H1 (cell line): Measurements from ENCODE around the gene SPARCL1. TPM values are rescaled to one million over a fixed set of nuclear protein-coding genes. Genes with fewer than 3 reads are reported as not detected.

Source experiments
- CTCF ChIA-PET: fragments of 300-600 bp; sonication (Branson Sonifier 250); formaldehyde crosslinking; loops from one replicate; lab custom pipeline; 2021; ENCODE audit not compliant: partially characterized antibody; lab: Charles Lee
- POLR2A ChIA-PET: fragments of 300-600 bp; sonication (Branson Sonifier 250); formaldehyde crosslinking; loops from one replicate; lab custom pipeline; 2021; ENCODE audit warnings: inconsistent platforms; ENCODE audit not compliant: partially characterized antibody; lab: Charles Lee
- DNase-seq, 2 experiments: peaks; one replicate each; pipeline versions ENCODE4 v3.0.0 to v3.0.0-alpha.2; 2010 to 2022; ENCODE audit warnings: low spot score in 2 of 2, low read depth in 1 of 2, mixed read lengths in 1 of 2
- FAIRE-seq: peaks from 2 replicates; lab custom pipeline; 2011; peaks lifted over from hg19 to GRCh38; lab: Jason Lieb, UNC
- H2AFZ ChIP-seq: 2 replicates; pipeline ENCODE4 v1.8.1; 2012; ENCODE audit warnings: low read length, inconsistent platforms
- H2AK5ac ChIP-seq: 2 replicates; pipeline ENCODE4 v1.6.1; 2013; ENCODE audit warnings: low read depth, low read length
- H2BK120ac ChIP-seq: replicated peaks from 2 replicates; pipeline ENCODE3; 2013; ENCODE audit warnings: low read depth, low read length, inconsistent platforms
- H2BK12ac ChIP-seq: 2 replicates; pipeline ENCODE4 v1.6.1; 2013; ENCODE audit warnings: low read depth, low read length
- H2BK15ac ChIP-seq: 2 replicates; pipeline ENCODE4 v1.6.1; 2013; ENCODE audit warnings: low read length
- H2BK20ac ChIP-seq: 2 replicates; pipeline ENCODE4 v1.6.1; 2013; ENCODE audit warnings: low read length
- H2BK5ac ChIP-seq: 2 replicates; pipeline ENCODE4 v1.6.1; 2013; ENCODE audit warnings: low read depth, low read length
- H3K14ac ChIP-seq: 2 replicates; pipeline ENCODE4 v1.6.1; 2013; ENCODE audit warnings: inconsistent platforms; ENCODE audit not compliant: insufficient read length
- H3K18ac ChIP-seq: 2 replicates; pipeline ENCODE4 v1.6.1; 2013; ENCODE audit warnings: low read length; ENCODE audit errors: extremely low read depth
- H3K23ac ChIP-seq: 2 replicates; pipeline ENCODE4 v1.6.1; 2013; ENCODE audit warnings: inconsistent platforms; ENCODE audit not compliant: insufficient read length
- H3K23me2 ChIP-seq: 2 replicates; pipeline ENCODE4 v1.6.1; 2013; ENCODE audit warnings: low read depth, low read length
- H3K27ac ChIP-seq: 2 replicates; pipeline ENCODE4 v1.6.1; 2011; ENCODE audit warnings: low read depth, low read length, inconsistent platforms
- H3K27me3 ChIP-seq, 4 experiments: replicated peaks in 1 of 4; 1 replicate in 1 of 4; 2 replicates in 3 of 4; pipeline versions ENCODE4 v1.6.1 to v1.8.1; 2011 to 2013; ENCODE audit warnings: low read length in 3 of 4, mild to moderate bottlenecking in 3 of 4, inconsistent platforms in 2 of 4, mixed read lengths in 2 of 4, moderate library complexity in 1 of 4; ENCODE audit not compliant: control insufficient read depth in 3 of 4, insufficient read depth in 3 of 4; ENCODE audit errors: extremely low read depth in 1 of 4
- H3K36me3 ChIP-seq, 4 experiments: 2 replicates each; pipeline versions ENCODE4 v1.6.1 to v1.8.1; 2011 to 2013; ENCODE audit warnings: mild to moderate bottlenecking in 4 of 4, low read length in 3 of 4, moderate library complexity in 2 of 4, control low read depth in 1 of 4, inconsistent platforms in 1 of 4; ENCODE audit not compliant: insufficient read depth in 4 of 4, control insufficient read depth in 2 of 4
- H3K4ac ChIP-seq: replicated peaks from 2 replicates; pipeline ENCODE3; 2013; ENCODE audit warnings: low read length, low read depth, mixed read lengths, inconsistent platforms; ENCODE audit not compliant: insufficient read length
- H3K4me1 ChIP-seq, 4 experiments: replicated peaks in 1 of 4; 1 replicate in 1 of 4; 2 replicates in 3 of 4; pipeline versions ENCODE4 v1.6.1 to v1.8.1; 2011 to 2013; ENCODE audit warnings: low read length in 3 of 4, inconsistent platforms in 2 of 4, mixed read lengths in 1 of 4; ENCODE audit not compliant: insufficient read depth in 4 of 4, control insufficient read depth in 3 of 4
- H3K4me2 ChIP-seq, 2 experiments: 2 replicates each; pipeline versions ENCODE4 v1.6.1 to v1.8.1; 2011 to 2013; ENCODE audit warnings: low read depth in 2 of 2, low read length in 2 of 2, control low read depth in 1 of 2, inconsistent platforms in 1 of 2, mild to moderate bottlenecking in 1 of 2; ENCODE audit not compliant: insufficient read depth in 1 of 2
- H3K4me3 ChIP-seq, 4 experiments: fragments of 200-600, 300-600 bp in 1 of 4; sonication (generic), shearing (Covaris generic), sonication (Bioruptor Twin) in 1 of 4; 2 replicates each; pipeline versions ENCODE4 v1.5.1 to v1.8.1; 2011 to 2016; ENCODE audit warnings: low read length in 4 of 4, low read depth in 3 of 4, control low read depth in 2 of 4, inconsistent platforms in 2 of 4, mild to moderate bottlenecking in 2 of 4, mixed read lengths in 1 of 4, moderate library complexity in 1 of 4; ENCODE audit not compliant: insufficient read depth in 2 of 4; ENCODE audit errors: extremely low read depth in 1 of 4
- H3K56ac ChIP-seq: replicated peaks from 2 replicates; pipeline ENCODE3; 2013; ENCODE audit warnings: low read depth, mild to moderate bottlenecking, mixed read lengths, low read length, inconsistent platforms; ENCODE audit not compliant: insufficient read length
- H3K79me1 ChIP-seq: 2 replicates; pipeline ENCODE4 v1.6.1; 2013; ENCODE audit warnings: low read depth, low read length, control low read depth
- H3K79me2 ChIP-seq, 2 experiments: 2 replicates each; pipeline versions ENCODE4 v1.6.1 to v1.8.1; 2012 to 2013; ENCODE audit warnings: low read length in 2 of 2, mild to moderate bottlenecking in 2 of 2, inconsistent platforms in 1 of 2; ENCODE audit not compliant: insufficient read depth in 2 of 2, control insufficient read depth in 1 of 2
- H3K9ac ChIP-seq, 4 experiments: replicated peaks in 1 of 4; 1 replicate in 1 of 4; 2 replicates in 3 of 4; pipeline versions ENCODE4 v1.6.1 to v1.8.1; 2011 to 2013; ENCODE audit warnings: low read depth in 3 of 4, low read length in 3 of 4, control low read depth in 2 of 4, mild to moderate bottlenecking in 2 of 4, moderate library complexity in 2 of 4, inconsistent platforms in 1 of 4; ENCODE audit errors: extremely low read depth in 1 of 4
- H3K9me3 ChIP-seq, 2 experiments: 2 replicates each; pipeline versions ENCODE4 v1.6.1 to v1.8.1; 2012 to 2013; ENCODE audit warnings: mild to moderate bottlenecking in 2 of 2, moderate library complexity in 2 of 2, control low read depth in 1 of 2, inconsistent platforms in 1 of 2, low read depth in 1 of 2, low read length in 1 of 2, mixed read lengths in 1 of 2; ENCODE audit not compliant: insufficient read depth in 2 of 2
- H4K20me1 ChIP-seq, 2 experiments: replicated peaks in 1 of 2; 2 replicates each; pipeline versions ENCODE3 to v1.8.1; 2011 to 2013; ENCODE audit warnings: inconsistent platforms in 2 of 2, low read length in 2 of 2, mild to moderate bottlenecking in 1 of 2; ENCODE audit not compliant: insufficient read depth in 2 of 2, control insufficient read depth in 1 of 2
- H4K5ac ChIP-seq: 2 replicates; pipeline ENCODE4 v1.6.1; 2013; ENCODE audit warnings: low read length, low read depth, mixed read lengths, inconsistent platforms; ENCODE audit not compliant: insufficient read length
- H4K8ac ChIP-seq: 2 replicates; pipeline ENCODE4 v1.8.0; 2013; ENCODE audit warnings: mild to moderate bottlenecking, moderate library complexity, low read length, inconsistent platforms; ENCODE audit not compliant: insufficient read depth; ENCODE audit errors: extremely low read depth
- H4K91ac ChIP-seq: replicated peaks from 2 replicates; pipeline ENCODE3; 2013; ENCODE audit warnings: low read length, mixed read lengths, inconsistent platforms; ENCODE audit not compliant: insufficient read length
- KDM1A ChIP-seq: fragments of 200-600, 300-600 bp; sonication (generic); IDR thresholded peaks from 2 replicates; pipeline ENCODE4 v1.7.1; 2016; ENCODE audit warnings: mild to moderate bottlenecking, low read length, borderline replicate concordance
- SP2 ChIP-seq: IDR thresholded peaks from 2 replicates; pipeline ENCODE4 v1.6.1; 2012; ENCODE audit warnings: mild to moderate bottlenecking, low read length, inconsistent platforms
- WGBS, 2 experiments: shearing (Covaris generic) in 1 of 2; methylation state at CpG; one replicate each; pipeline versions ENCODE4 v1.1.6 to v1.1.7; 2013 to 2015; ENCODE audit warnings: low lambda C conversion rate in 2 of 2, mixed read lengths in 2 of 2, inconsistent platforms in 1 of 2, low coverage in 1 of 2, missing lambda C conversion rate in 1 of 2; ENCODE audit not compliant: insufficient replicate concordance in 2 of 2, insufficient coverage in 1 of 2, insufficient read length in 1 of 2; ENCODE audit errors: extremely low coverage in 1 of 2, missing lambda C conversion rate in 1 of 2; 5-methylcytosine and 5-hydroxymethylcytosine counted together
- polyA plus RNA-seq, 7 experiments: library from polyadenylated mRNA; depleted of rRNA in 3 of 7; stranded (reverse) in 5 of 7; unstranded in 2 of 7; fragments of >200 nt in 5 of 7; fragments of 200-250 nt in 2 of 7; gene quantifications; 1 replicate in 5 of 7; 2 replicates in 1 of 7; 4 replicates in 1 of 7; pipeline versions ENCODE4 v1.2.1 to v1.2.3, GENCODE V29; 2011 to 2013; ENCODE audit warnings: missing spikeins in 2 of 7, mixed read lengths in 2 of 7
- total RNA-seq: library from RNA; stranded (reverse); fragmentation: NEBNext Ultra II Directional; extraction: Animal tissue kit (Norgen Biotek cat#: 25700); gene quantifications from 2 replicates; pipeline ENCODE4 v1.2.1, GENCODE V29; 2021

The SPARCL1 gene
- total and polyA plus RNA-seq, 2 of the 8 experiments (the other 6 are each of a cell fraction or from before 2014, with no cell fraction given): 0.48 to 0.51 TPM

DNA sequence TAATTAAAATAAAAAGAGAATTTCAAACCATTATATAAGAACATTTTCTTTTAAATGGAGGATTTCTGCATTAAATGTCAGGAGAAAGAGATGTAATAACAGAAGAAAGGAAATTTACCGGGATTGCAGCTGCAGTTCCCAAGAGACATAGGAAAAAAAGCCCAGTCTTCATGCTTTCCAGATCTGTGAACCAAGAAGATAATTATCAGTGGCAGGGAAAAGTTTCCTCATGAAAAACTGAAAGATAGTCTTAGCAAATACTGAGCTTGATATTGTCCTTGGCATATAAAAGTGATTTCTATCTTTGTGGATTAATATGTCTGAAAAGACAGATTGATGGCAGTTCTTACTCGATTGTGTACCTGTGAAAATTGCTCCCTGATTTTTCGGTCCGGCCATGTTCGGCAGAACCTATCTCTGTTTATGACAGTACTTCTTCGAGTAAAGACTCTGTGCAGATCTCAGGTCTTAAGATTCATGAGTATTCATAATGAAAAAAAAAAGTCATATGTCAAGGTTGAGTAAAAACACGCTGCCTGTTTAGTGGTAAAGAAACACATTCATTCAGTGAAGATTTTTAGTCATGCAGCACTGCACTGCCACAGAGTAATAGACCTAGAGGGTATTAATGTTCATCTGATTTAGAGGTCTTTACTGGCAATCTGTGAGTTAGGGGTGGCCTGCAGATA lies 29.6 kb downstream of the SPARCL1 start:
- TF ChIP-seq SP2: no peak
- TF ChIP-seq KDM1A: no peak
- no peaks in the 10 kb centered on the region for H3K4me1 ChIP-seq
- H2AFZ ChIP-seq: no peak overlapping the region
- no peak overlapping the region for H3K23ac ChIP-seq
- no peak overlapping the region for H3K4me3 ChIP-seq
- H2BK20ac ChIP-seq: no peak overlapping the region
- no peaks in the 10 kb centered on the region for H3K79me2 ChIP-seq
- no peak for DNase-seq
- H3K56ac ChIP-seq: no peak overlapping the region
- H3K27me3 ChIP-seq: no peaks in the 10 kb centered on the region
- H2AK5ac ChIP-seq: no peak overlapping the region
- H3K36me3 ChIP-seq: no peaks in the 10 kb centered on the region
- H4K20me1 ChIP-seq: no peaks in the 10 kb centered on the region
- no peak overlapping the region for H3K27ac ChIP-seq
- ChIA-PET POLR2A (no interaction called here), CTCF (interaction anchor here (0.5 to 2.0 kb wide), 6 partner anchors 10 to 339 kb away, joined by 3 to 5 read pairs (median 4); no protein-coding TSS in a partner anchor)
- no peak for FAIRE-seq
- H2BK12ac ChIP-seq: no peak overlapping the region
- H3K14ac ChIP-seq: no peak overlapping the region
- H2BK15ac ChIP-seq: no peak overlapping the region
- H3K9ac ChIP-seq: no peak overlapping the region
- WGBS, 2 experiments: 88% methylated on average over 7 of the region's 7 CpGs; no CpG with 5 or more reads in 1 of the 2 experiments
- no peak overlapping the region for H4K8ac ChIP-seq
- H2BK5ac ChIP-seq: no peak overlapping the region
- H3K4me2 ChIP-seq: no peak overlapping the region
- H4K91ac ChIP-seq: no peak overlapping the region
- H3K23me2 ChIP-seq: no peaks in the 10 kb centered on the region
- H4K5ac ChIP-seq: no peak overlapping the region
- no peak overlapping the region for H3K18ac ChIP-seq
- no peaks in the 10 kb centered on the region for H3K9me3 ChIP-seq
- no peaks in the 10 kb centered on the region for H3K79me1 ChIP-seq
- H3K4ac ChIP-seq: no peak overlapping the region
- H2BK120ac ChIP-seq: no peak overlapping the region
